HG03159 (cell line): ENCODE data around the gene EVC.

Experiments
- ATAC-seq: cut with Tn5 transposase; IDR thresholded peaks from one replicate; pipeline ENCODE4 v1.9.1; 2021; ENCODE audit warnings: mild to moderate bottlenecking, moderate library complexity; ENCODE audit not compliant: unreplicated experiment

The EVC gene

DNA sequence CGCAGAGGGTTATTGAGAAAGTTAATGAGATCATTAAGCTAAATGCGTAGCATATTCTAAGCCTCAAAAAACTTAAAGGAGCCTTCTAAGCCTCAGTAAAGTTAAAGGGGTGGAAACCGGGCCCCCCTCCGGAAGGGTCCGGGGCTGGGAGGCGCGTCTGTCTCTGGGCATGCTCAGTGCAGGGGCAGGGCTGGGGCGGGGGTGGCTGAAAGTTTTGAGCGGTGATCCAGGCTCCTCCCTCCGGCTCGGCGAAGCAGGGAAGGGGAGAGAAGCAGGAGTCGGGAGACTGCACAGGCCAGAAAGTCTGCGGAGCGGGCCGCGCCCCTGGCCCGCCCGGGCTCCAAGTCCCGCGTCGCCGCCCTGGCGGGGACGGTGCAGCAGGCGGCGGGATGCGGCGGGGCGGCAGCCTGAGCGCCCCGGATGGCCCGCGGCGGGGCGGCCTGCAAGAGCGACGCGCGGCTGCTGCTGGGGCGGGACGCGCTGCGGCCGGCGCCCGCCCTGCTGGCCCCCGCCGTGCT is at the start of gene EVC:
Gene EVC (plus strand): TSS at position 241 of the 518 bp plus-strand sequence. CDS start 180 bp downstream, at position 421.
- no peak for ATAC-seq

DNA sequence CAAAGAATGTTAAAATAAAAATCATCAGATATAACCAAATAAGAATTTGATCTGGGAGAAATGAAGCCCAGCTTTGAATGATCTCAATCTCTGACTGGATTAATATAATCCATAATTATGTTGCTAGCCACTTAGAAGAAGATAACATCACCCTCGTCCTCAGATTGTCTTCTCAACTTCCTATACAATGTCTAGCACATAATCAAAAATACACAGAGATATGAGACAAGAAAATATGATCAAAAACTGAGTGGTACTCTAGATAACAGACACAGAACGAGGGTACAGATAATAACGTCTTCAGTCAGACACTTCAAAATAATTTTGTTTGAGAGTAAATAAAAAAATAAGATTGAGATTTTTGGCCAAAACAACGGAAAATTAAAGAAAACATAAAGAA is 49.8 kb upstream of the EVC start:
- no peak for ATAC-seq

- ATAC-seq: no peak
Observed at GRCh38 chr4:5662555-5662954, 48.4 kb upstream of the EVC start.

DNA sequence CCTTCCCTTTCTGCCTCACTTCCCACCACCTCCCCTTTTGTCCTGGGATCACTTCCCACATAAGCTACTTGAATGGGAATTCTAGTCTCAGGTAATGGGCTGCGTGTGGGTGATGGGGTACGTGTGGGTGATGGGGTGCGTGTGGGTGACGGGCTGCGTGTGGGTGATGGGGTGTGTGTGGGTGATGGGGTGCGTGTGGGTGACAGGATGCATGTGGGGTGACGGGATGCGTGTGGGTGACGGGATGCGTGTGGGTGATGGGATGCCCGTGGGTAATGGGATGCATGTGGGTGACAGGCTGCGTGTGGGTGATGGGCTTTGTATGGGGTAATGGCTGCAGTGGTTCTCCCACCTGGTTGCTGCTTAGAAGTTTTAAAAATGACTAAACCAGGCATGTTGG is 46.2 kb upstream of the EVC start:
- ATAC-seq: no peak

DNA sequence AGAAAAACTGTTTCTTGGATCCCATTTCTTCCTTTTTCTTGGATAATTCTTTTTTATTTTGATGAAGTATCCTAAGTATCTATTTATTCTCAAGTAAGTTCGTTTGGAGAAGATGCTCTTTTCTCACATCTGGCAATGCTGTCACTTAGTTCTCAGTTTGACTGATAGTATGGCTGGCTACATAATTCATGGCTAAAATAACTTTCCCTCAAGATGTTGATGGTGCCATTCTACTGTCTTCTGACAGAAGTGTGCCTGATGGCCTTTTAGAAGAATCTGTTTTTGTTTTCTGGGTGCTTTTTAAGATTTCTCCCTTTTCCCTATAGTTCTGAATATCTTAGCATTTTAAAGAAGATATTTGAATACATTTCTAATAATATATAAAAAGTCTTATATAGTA is 44.3 kb upstream of the EVC start:
- no peak for ATAC-seq

DNA sequence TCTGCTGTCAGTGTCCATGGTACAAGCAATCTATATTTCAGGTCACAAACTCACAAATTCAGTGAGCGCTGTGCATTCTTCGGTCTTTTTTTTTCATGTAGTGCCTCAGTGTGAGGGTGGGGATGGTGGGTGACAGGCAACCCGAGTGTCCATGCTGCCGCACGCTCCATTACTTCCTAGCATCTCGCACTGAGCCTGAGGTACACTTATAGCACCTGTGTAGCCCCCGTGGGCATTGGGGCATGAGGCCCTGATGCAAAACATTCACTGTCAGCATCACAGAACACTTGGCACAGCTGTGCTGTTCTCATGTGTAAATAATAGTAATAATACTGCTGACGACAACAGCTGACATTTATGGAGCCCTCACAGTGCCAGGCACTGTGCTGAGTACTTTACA is 34.2 kb upstream of the EVC start:
- ATAC-seq: no peak

- no peak for ATAC-seq
Observed at GRCh38 chr4:5678977-5679376, 32.0 kb upstream of the EVC start.

DNA sequence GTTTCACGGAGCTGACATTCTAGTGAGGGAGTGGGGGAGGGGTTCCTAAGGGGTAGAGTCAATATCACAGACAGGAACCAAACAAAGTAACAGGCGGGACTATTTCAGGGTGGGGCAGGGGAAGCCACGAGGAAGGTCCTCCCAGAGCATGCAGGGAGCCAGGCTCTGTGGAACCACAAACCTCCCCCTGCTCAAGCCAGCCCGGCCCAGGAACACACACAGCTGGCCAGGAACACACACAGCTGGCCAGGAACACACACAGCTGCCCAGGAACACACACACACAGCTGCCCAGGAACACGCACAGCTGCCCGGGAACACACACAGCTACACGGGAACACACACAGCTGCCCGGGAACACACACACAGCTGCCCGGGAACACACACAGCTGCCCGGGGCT is 27.4 kb upstream of the EVC start:
- ATAC-seq: no peak

- ATAC-seq: no peak
Observed at GRCh38 chr4:5685296-5685695, 25.7 kb upstream of the EVC start.

DNA sequence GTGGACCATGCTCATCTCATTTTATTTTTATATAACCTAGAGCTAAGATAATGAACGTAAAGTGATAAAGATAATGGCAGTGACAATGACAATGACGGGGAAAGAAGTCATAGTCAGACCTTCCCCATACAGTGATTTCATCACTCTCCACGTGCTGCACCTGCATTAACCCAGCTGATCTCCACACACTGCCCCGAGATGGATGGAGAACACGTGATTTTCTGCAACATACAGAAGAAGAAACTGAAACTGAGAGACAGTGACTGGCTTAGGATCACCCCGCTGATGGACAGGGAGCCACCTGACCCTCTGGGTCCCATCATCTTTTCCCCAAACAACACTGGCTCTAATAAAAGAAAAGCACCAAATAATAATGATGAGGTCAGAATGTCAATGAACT is 24.7 kb upstream of the EVC start:
- ATAC-seq: no peak

DNA sequence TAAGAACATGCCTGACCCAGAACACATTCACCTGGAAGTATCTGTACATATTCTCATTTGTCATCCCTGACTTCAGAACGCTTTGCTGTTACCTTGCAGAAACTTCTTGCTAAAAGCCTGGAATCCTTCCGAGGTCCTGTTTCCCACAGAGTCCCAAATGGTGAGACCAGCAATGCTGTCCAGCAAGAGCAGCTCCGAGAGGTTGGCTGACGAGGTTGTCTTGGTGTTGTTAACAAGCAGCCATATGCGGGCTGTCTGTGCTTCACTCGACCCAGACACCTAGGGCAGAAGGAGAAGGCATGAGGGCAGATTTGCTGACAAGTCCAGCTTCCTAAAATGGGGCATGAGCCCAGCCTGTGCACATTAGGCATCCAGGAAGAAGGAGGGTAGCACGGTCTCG is 21.9 kb upstream of the EVC start:
- ATAC-seq: no peak

- ATAC-seq: no peak
Observed at GRCh38 chr4:5691491-5692132, 19.4 kb upstream of the EVC start.

GRCh38 chr4:5693871-5694270 is 17.1 kb upstream of the EVC start:
- no peak for ATAC-seq

DNA sequence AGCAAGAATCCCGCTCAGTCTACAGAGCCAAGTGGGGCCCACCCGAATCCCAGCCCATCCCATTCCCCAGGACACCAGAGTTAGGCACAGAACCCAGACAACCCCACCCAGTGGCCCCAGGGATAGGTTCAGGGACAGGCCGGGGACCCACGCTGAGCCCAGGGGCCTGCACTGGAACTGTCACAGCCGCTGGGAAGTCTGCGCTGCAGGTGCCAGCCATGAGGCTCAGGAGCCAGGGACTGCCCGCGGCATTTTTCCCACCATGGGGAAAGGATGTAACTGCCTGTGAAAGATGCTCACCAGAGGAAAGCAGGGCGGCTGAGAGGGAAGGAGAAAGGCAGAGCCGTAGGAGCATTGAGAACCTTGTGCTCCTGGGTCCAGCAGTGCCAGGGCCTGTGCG is 14.7 kb upstream of the EVC start:
- ATAC-seq: no peak

DNA sequence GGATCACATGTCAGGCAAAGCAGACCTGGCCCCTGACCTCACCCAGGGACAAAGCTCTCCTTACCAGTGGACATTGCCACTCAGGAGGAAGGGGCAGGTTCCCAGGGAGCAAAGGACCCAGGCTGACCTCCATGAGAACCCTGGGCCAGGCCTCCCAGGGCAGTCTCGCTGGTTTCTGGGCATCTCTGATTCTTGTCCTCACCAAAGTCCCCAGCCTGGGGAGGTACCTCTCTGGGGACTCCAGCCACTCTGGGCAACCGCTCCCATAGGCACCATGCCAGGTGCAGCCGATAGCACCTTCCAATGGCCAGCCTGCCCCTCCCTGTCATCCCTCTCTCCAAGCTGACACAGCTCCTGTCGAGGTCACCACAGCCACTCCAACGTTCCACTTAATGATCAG is 10.5 kb upstream of the EVC start:
- no peak for ATAC-seq

DNA sequence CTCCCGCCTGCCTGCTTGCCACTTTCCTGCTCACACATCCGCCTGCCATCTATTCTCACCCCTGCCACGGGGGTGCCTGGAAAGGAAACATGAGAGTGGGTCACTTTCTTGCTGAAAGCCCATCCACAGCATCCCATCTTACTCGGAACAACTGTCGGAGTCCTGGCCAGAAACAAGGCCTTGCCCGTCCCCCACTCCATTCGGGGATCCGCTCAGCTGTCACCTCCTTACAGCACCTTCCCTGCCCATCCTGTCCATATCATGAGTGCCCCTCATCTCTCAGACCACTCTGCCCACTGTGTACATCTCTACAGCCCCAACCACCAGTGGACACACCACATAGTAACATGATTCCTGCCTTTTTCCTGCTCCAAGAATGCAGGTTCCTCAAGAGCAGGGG is 9.0 kb upstream of the EVC start:
- ATAC-seq: no peak

- no peak for ATAC-seq
Observed at GRCh38 chr4:5703831-5704230, 7.2 kb upstream of the EVC start.

DNA sequence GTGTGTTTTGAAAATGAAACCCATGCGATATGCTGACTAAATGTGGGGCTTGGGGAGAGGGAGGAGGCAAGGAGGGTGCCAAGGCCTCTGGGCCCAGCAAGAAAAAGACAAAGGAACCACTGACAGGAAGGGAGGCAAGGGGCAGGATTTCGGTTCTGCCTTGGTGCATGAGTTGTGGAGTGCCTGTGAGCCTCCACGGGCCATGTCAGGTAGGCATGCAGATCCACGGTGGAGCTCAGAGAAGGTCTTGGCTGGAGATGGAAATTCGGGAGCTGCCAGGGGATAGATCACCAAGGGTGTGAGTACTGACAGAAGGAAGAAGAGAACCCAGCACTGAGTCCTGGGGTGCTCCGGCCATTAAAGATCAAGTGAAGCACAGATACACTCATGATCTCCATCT is 6.7 kb upstream of the EVC start:
- ATAC-seq: no peak

DNA sequence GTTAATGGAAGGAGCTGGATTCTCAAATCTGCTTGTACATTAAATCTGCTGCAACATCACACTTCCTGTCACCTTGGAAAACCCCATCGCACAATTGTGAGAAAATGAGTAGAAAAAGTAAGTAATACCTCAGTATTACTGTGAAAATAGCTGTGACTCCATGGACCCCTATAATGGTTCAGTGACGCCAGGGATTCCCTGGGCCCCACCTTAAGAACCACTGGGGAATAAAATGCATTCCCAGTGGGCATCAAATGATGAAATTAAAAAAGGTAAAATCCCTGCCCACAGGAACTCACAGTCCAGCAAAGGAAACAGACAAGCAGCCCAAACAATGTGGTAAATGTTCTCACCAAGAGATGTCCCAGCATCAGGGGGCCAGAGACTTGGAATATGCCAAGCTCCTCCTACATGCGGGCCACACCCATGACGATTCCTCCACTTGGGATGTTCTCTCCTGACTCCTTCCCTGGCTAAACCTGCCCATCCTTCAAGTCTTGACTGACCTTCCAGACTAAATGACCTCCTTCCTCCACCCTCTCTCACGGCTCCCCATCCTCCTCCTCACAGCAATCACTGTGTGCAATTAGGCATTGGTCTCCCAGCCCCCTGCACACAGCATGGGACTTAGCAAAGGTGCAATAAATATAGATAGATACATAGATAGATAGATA is 5.2 kb upstream of the EVC start:
- ATAC-seq: no peak

GRCh38 chr4:5706486-5707290 is 4.3 kb upstream of the EVC start:
- ATAC-seq: no peak

- ATAC-seq: no peak
Observed at GRCh38 chr4:5707366-5707765, 3.6 kb upstream of the EVC start.
